ENCODE measurements around the gene NUDT17. TPM values are rescaled to one million over a fixed set of nuclear protein-coding genes. Genes with fewer than 3 reads are reported as not detected.
"Not testable (repeated sequence)": the region's sequence is repeated elsewhere in the genome, so short reads cannot be mapped to it uniquely, and the experiment has no call there.

NUDT17 gene
- polyA plus RNA-seq, 1 experiment: 3.3 TPM

- POLR2A ChIA-PET: no interaction called here
- Histone ChIP-seq H3K9me3 (ENCODE audit: control insufficient read depth, insufficient read depth, low read length) (no peaks in the 10 kb centered on the region), H3K27ac (ENCODE audit: low read depth, low read length) (no peak overlapping the region), H3K4me3 (ENCODE audit: low read depth, low read length) (no peak overlapping the region), H3K27me3 (ENCODE audit: control insufficient read depth, insufficient read depth, low read length) (no peaks in the 10 kb centered on the region)
- DNase-seq (ENCODE audit: low read depth, low spot score): no peak
- no peak for TF ChIP-seq CTCF (IDR thresholded peaks at IDR 0.05; ENCODE audit: low read depth, low read length)
- CTCF ChIA-PET: interaction anchor here (1.2 to 4.2 kb wide), 3 partner anchors 17 to 179 kb away, joined by 3 to 31 read pairs (median 6); partner anchors contain the start of gene NUDT17
Measured at GRCh38 chr1:145828367-145829026, 16.9 kb upstream of the NUDT17 start.

GRCh38 chr1:145830810-145831209, 14.6 kb upstream of the NUDT17 start:
- POLR2A ChIA-PET: not testable (repeated sequence)

GRCh38 chr1:145837656-145838055, 7.8 kb upstream of the NUDT17 start:
- Histone ChIP-seq H3K27me3 (ENCODE audit: control insufficient read depth, insufficient read depth, low read length) (no peaks in the 10 kb centered on the region), H3K9me3 (ENCODE audit: control insufficient read depth, insufficient read depth, low read length) (no peaks in the 10 kb centered on the region), H3K4me3 (ENCODE audit: low read depth, low read length) (no peak overlapping the region), H3K27ac (ENCODE audit: low read depth, low read length) (no peak overlapping the region)
- no peak for TF ChIP-seq CTCF (IDR thresholded peaks at IDR 0.05; ENCODE audit: low read depth, low read length)
- no peak for DNase-seq (ENCODE audit: low read depth, low spot score)
- ChIA-PET CTCF (interaction anchor here (1.5 to 5.9 kb wide), 2 partner anchors 7 to 14 kb away, joined by 3 to 48 read pairs; partner anchors contain the start of genes NUDT17, POLR3C and RNF115), POLR2A (interaction anchor here (0.6 kb wide), 1 partner anchor 10 kb away, joined by 3 read pairs; no protein-coding TSS in a partner anchor)

More at GRCh38 chr1:145830810-145831209, 14.6 kb upstream of the NUDT17 start:
- H3K4me3 ChIP-seq (ENCODE audit: low read depth, low read length); H3K9me3 ChIP-seq (ENCODE audit: control insufficient read depth, insufficient read depth, low read length); DNase-seq (ENCODE audit: low read depth, low spot score); H3K27ac ChIP-seq (ENCODE audit: low read depth, low read length); H3K27me3 ChIP-seq (ENCODE audit: control insufficient read depth, insufficient read depth, low read length): not testable (repeated sequence)
- CTCF ChIA-PET: interaction anchor here (0.6 to 4.2 kb wide), 2 partner anchors 14 to 183 kb away, joined by 3 to 31 read pairs; partner anchors contain the start of gene NUDT17

GRCh38 chr1:145843031-145843430, 2.4 kb upstream of the NUDT17 start:
- Histone ChIP-seq H3K9me3 (ENCODE audit: control insufficient read depth, insufficient read depth, low read length) (no peaks in the 10 kb centered on the region; the same call in 1 of the 2 replicates), H3K27me3 (ENCODE audit: control insufficient read depth, insufficient read depth, low read length) (no peaks in the 10 kb centered on the region), H3K27ac (ENCODE audit: low read depth, low read length) (no peak overlapping the region), H3K4me3 (ENCODE audit: low read depth, low read length) (no peak overlapping the region)
- ChIA-PET POLR2A (interaction anchor here (1.1 kb wide), 1 partner anchor 69 kb away, joined by 3 read pairs; no protein-coding TSS in a partner anchor), CTCF (interaction anchor here (0.5 to 3.8 kb wide), 4 partner anchors 8 to 135 kb away, joined by 3 to 50 read pairs (median 26); partner anchors contain the start of gene ITGA10)
- TF ChIP-seq CTCF (IDR thresholded peaks at IDR 0.05; ENCODE audit: low read depth, low read length): no peak
- no peak for DNase-seq (ENCODE audit: low read depth, low spot score)

GRCh38 chr1:145845144-145845513, 301 bp upstream of the NUDT17 start:
- Histone ChIP-seq H3K27ac (ENCODE audit: low read depth, low read length) (no peak overlapping the region), H3K9me3 (ENCODE audit: control insufficient read depth, insufficient read depth, low read length) (no peaks in the 10 kb centered on the region; the same call in 1 of the 2 replicates), H3K27me3 (ENCODE audit: control insufficient read depth, insufficient read depth, low read length) (no peaks in the 10 kb centered on the region), H3K4me3 (ENCODE audit: low read depth, low read length) (peak overlapping the region; percentile 70)
- no peak for DNase-seq (ENCODE audit: low read depth, low spot score)
- ChIA-PET CTCF (interaction anchor here (0.6 to 6.4 kb wide), 40 partner anchors 10 to 190 kb away, joined by 3 to 104 read pairs (median 7); partner anchors contain the start of genes HJV, ITGA10, PEX11B and PIAS3), POLR2A (interaction anchor here (0.6 to 7.1 kb wide), 15 partner anchors 11 to 168 kb away, joined by 3 to 116 read pairs (median 4); partner anchors contain the start of genes ANKRD34A, PIAS3, POLR3C and POLR3GL)
- TF ChIP-seq CTCF (IDR thresholded peaks at IDR 0.05; ENCODE audit: low read depth, low read length): no peak

All from AG04450 (cell line).